Fibroblast of lung (primary cell): ENCODE results near the gene LTBP1.

Experiments used
- CTCF ChIP-seq, 2 donors: IDR thresholded peaks in 1 of 2; conservative IDR thresholded peaks in 1 of 2; 1 replicate in 1 of 2; 2 replicates in 1 of 2; pipeline ENCODE4 v1.5.1; 2011 to 2012; ENCODE audit warnings: low read length in 2 of 2, control low read depth in 1 of 2, inconsistent platforms in 1 of 2, low read depth in 1 of 2, mild to moderate bottlenecking in 1 of 2
- EZH2 ChIP-seq: IDR thresholded peaks from 2 replicates; pipeline ENCODE4 v1.5.1; 2012; ENCODE audit warnings: low read length, control low read depth, mild to moderate bottlenecking; ENCODE audit errors: missing control alignments

- TF ChIP-seq EZH2: no peak
- TF ChIP-seq CTCF (conservative IDR thresholded peaks at IDR 0.05 in 1 of 2, IDR thresholded peaks at IDR 0.05 in 1 of 2; ENCODE audit: low read depth in 1 of 2, low read length in 2 of 2): no peak
Measured at GRCh38 chr2:33337981-33338380, 391.2 kb downstream of the LTBP1 start.
